ENCODE measurements around the gene DHCR7. TPM values are rescaled to one million over a fixed set of nuclear protein-coding genes. Genes with fewer than 3 reads are reported as not detected.

Gene DHCR7, protein sequence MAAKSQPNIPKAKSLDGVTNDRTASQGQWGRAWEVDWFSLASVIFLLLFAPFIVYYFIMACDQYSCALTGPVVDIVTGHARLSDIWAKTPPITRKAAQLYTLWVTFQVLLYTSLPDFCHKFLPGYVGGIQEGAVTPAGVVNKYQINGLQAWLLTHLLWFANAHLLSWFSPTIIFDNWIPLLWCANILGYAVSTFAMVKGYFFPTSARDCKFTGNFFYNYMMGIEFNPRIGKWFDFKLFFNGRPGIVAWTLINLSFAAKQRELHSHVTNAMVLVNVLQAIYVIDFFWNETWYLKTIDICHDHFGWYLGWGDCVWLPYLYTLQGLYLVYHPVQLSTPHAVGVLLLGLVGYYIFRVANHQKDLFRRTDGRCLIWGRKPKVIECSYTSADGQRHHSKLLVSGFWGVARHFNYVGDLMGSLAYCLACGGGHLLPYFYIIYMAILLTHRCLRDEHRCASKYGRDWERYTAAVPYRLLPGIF
- 10 to 100 TPM in 5 of 6 donors, 1 to 10 TPM in 1; 5.2 to 96.1 (median 66.4) TPM for total RNA-seq

GRCh38 chr11:71448257-71449171 is at the start of gene DHCR7:
Gene DHCR7, minus strand, starts transcription at chr11:71448393. Its CDS starts 3,441 bp downstream, at chr11:71444952.
- WGBS, 2 donors: 1 to 4% methylated on average over 5 to 48 of the region's 78 CpGs
- DNase-seq (peak; percentile 98 to 99), ATAC-seq (ENCODE audit: low FRiP score in 2 of 2) (peak; percentile 89 to 92)
- Histone ChIP-seq H3K36me3 (peaks cover 6 to 17% (median 10%) of the 10 kb centered on the region in 4 donors), H3K9me3 (no peaks in the 10 kb centered on the region), H3K27me3 (no peaks in the 10 kb centered on the region), H3K4me3 (peak within 1 kb of the TSS; percentile 58 to 86 (median 62)), H3K27ac (peak within 1 kb of the TSS; percentile 67 to 91 (median 80)), H3K4me1 (peaks cover 29 to 41% (median 32%) of the 10 kb centered on the region in 4 donors)
- TF ChIP-seq POLR2A (IDR thresholded peaks at IDR 0.05): peak in 1 of 4 donors; percentile 72
- TF ChIP-seq, protein P1, sequence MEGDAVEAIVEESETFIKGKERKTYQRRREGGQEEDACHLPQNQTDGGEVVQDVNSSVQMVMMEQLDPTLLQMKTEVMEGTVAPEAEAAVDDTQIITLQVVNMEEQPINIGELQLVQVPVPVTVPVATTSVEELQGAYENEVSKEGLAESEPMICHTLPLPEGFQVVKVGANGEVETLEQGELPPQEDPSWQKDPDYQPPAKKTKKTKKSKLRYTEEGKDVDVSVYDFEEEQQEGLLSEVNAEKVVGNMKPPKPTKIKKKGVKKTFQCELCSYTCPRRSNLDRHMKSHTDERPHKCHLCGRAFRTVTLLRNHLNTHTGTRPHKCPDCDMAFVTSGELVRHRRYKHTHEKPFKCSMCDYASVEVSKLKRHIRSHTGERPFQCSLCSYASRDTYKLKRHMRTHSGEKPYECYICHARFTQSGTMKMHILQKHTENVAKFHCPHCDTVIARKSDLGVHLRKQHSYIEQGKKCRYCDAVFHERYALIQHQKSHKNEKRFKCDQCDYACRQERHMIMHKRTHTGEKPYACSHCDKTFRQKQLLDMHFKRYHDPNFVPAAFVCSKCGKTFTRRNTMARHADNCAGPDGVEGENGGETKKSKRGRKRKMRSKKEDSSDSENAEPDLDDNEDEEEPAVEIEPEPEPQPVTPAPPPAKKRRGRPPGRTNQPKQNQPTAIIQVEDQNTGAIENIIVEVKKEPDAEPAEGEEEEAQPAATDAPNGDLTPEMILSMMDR (IDR thresholded peaks at IDR 0.05): peak in 3 of 6 experiments; percentile 6 to 54 (median 38)
- no peak for TF ChIP-seq EP300 (IDR thresholded peaks at IDR 0.05)
- peak in 1 of 2 donors; percentile 65 for TF ChIP-seq POLR2AphosphoS5 (IDR thresholded peaks at IDR 0.05)

- H3K4me1 ChIP-seq: peaks cover 0 to 8% (median 3%) of the 10 kb centered on the region in 4 donors
- H3K27ac ChIP-seq: no peak overlapping the region
- no peaks in the 10 kb centered on the region for H3K9me3 ChIP-seq
- H3K27me3 ChIP-seq: no peaks in the 10 kb centered on the region
- H3K4me3 ChIP-seq: no peak overlapping the region
- DNase-seq (no peak), ATAC-seq (ENCODE audit: low FRiP score in 2 of 2) (no peak)
- 98% methylated on average over 13 of the region's 13 CpGs for WGBS, 2 donors
- peaks cover 22 to 98% (median 89%) of the 10 kb centered on the region in 4 donors for H3K36me3 ChIP-seq
- no peak for TF ChIP-seq EP300 (IDR thresholded peaks at IDR 0.05)
- no peak for TF ChIP-seq POLR2AphosphoS5 (IDR thresholded peaks at IDR 0.05)
- TF ChIP-seq, protein P1 (IDR thresholded peaks at IDR 0.05): no peak
- TF ChIP-seq POLR2A (IDR thresholded peaks at IDR 0.05): no peak
Measured at GRCh38 chr11:71496421-71496820, 48.2 kb upstream of the DHCR7 start.

DNA sequence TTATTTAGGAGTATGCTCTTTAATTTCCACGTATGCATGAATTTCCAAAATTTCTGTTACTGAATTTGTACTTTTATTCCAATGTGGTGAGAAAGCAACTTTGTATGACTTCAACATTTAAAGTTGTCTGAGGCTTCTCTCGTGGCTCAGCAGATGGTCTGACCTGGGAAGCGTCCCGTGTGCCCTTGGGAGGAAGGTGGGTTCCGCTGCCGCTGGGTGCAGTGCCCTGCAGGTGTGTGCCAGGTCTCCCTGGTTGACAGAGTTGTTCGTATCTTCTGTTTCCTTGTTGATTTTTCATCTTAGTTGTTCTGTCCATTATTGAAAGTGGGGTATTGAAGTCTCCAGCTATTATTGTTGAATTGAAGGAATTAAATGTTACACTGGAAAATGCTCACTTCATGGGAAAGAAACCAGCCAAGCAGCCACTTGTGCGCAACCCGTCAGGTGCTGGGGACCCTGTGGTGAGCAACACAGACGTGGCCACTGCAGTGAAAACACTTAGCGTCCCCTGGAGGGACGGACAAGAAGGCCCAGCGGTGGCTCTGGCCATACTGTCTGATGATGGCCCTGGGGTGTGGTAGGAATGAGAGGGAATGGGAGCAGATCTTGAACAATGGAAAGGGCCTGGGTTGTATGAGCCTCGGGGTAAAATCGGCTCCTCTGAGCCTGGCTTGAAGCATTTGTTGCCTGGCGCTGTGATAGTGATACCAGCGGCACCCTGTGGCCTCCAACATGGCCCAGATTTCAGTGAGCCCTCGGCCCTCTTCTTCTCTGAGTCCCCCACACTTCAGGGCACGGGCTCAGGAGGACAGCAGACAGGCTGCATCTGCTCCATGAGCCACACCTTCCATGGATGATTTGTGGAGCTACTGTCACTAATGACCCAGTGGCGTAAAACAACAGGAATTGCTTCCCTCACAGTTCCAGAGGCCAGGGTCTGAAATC is 47.4 kb upstream of the DHCR7 start:
- Histone ChIP-seq H3K9me3 (no peaks in the 10 kb centered on the region), H3K36me3 (peaks cover 28 to 98% (median 89%) of the 10 kb centered on the region in 4 donors), H3K27ac (no peak overlapping the region), H3K4me3 (no peak overlapping the region), H3K27me3 (no peaks in the 10 kb centered on the region), H3K4me1 (peaks cover 0 to 8% (median 3%) of the 10 kb centered on the region in 4 donors)
- ATAC-seq (ENCODE audit: low FRiP score in 2 of 2): no peak
- 95 to 96% methylated on average over 20 of the region's 20 CpGs for WGBS, 2 donors
- DNase-seq: no peak
- TF ChIP-seq, protein P1 (IDR thresholded peaks at IDR 0.05): no peak
- TF ChIP-seq EP300 (IDR thresholded peaks at IDR 0.05) (no peak), POLR2A (IDR thresholded peaks at IDR 0.05) (no peak), POLR2AphosphoS5 (IDR thresholded peaks at IDR 0.05) (no peak)

GRCh38 chr11:71491940-71492339 is 43.7 kb upstream of the DHCR7 start:
- DNase-seq (no peak), ATAC-seq (ENCODE audit: low FRiP score in 2 of 2) (no peak)
- H3K9me3 ChIP-seq: no peaks in the 10 kb centered on the region
- TF ChIP-seq POLR2A (IDR thresholded peaks at IDR 0.05) (no peak), POLR2AphosphoS5 (IDR thresholded peaks at IDR 0.05) (no peak), EP300 (IDR thresholded peaks at IDR 0.05) (no peak)
- TF ChIP-seq, protein P1 (IDR thresholded peaks at IDR 0.05): no peak
- no peak overlapping the region for H3K27ac ChIP-seq
- H3K27me3 ChIP-seq: no peaks in the 10 kb centered on the region
- H3K4me1 ChIP-seq: peaks cover 0 to 14% (median 10%) of the 10 kb centered on the region in 4 donors
- H3K4me3 ChIP-seq: no peak overlapping the region
- H3K36me3 ChIP-seq: peaks cover 16 to 79% (median 63%) of the 10 kb centered on the region in 4 donors
- 92 to 96% methylated on average over 9 of the region's 9 CpGs for WGBS, 2 donors

Data from upper lobe of left lung (tissue), 6 donors.